AG04449 (cell line): ENCODE measurements around the gene ELF1.

Experiments used
- CTCF ChIA-PET: fragments of 350-600 bp; formaldehyde crosslinking; extraction: SDS; loops from one replicate; lab custom pipeline; 2021; ENCODE audit warnings: antibody characterized with exemption; lab: Yijun Ruan, JAX
- POLR2A ChIA-PET: fragments of 400-600, 350-600 bp; formaldehyde crosslinking; extraction: SDS; loops from one replicate; lab custom pipeline; 2020; ENCODE audit warnings: antibody characterized with exemption, inconsistent platforms; lab: Yijun Ruan, JAX
- DNase-seq: peaks from one replicate; pipeline ENCODE4 v3.0.0-alpha.2; 2010; ENCODE audit warnings: low read depth, low spot score
- H3K4me3 ChIP-seq: 2 replicates; pipeline ENCODE4 v1.5.1; 2011; ENCODE audit warnings: low read depth, mild to moderate bottlenecking, control low read depth, low read length
- CTCF ChIP-seq: IDR thresholded peaks from one replicate; pipeline ENCODE4 v1.5.1; 2011; ENCODE audit warnings: mild to moderate bottlenecking, moderate library complexity, low read length, control low read depth, inconsistent platforms; ENCODE audit not compliant: insufficient read depth; ENCODE audit errors: missing control alignments

Gene ELF1

GRCh38 chr13:40968416-40969000 is 50.6 kb downstream of the ELF1 start:
- no peak overlapping the region for H3K4me3 ChIP-seq
- no peak for DNase-seq
- ChIA-PET POLR2A (no interaction called here), CTCF (no interaction called here)
- no peak for TF ChIP-seq CTCF

GRCh38 chr13:40966298-40966697 is 52.8 kb downstream of the ELF1 start:
- ChIA-PET CTCF (no interaction called here), POLR2A (no interaction called here)
- H3K4me3 ChIP-seq = no peak overlapping the region
- DNase-seq = no peak
- TF ChIP-seq CTCF = no peak

DNA sequence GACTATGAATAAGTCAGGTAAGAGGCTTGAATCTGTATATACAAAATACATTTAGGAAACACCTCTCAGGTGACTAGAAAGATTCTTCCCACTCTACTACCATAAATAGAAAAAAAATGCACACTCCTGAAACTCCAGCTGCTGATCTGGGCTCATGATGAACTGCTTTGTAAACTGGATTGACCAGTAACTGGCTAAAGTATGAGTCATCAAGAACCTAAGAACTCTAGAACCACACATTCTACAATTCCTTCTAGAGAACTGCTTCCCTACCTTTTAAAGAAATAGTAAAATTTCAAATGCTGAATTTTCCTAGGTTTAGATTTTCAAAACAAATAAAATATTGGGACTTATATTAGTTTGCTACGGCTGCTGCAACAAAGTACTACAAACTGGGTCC is 55.2 kb downstream of the ELF1 start:
- TF ChIP-seq CTCF = no peak
- CTCF ChIA-PET = no interaction called here
- POLR2A ChIA-PET = no interaction called here
- H3K4me3 ChIP-seq = no peak overlapping the region
- no peak for DNase-seq

- no peak for TF ChIP-seq CTCF
- no peak for DNase-seq
- ChIA-PET POLR2A (no interaction called here), CTCF (no interaction called here)
- no peak overlapping the region for H3K4me3 ChIP-seq
Measured at GRCh38 chr13:40961826-40962225, 57.3 kb downstream of the ELF1 start.

DNA sequence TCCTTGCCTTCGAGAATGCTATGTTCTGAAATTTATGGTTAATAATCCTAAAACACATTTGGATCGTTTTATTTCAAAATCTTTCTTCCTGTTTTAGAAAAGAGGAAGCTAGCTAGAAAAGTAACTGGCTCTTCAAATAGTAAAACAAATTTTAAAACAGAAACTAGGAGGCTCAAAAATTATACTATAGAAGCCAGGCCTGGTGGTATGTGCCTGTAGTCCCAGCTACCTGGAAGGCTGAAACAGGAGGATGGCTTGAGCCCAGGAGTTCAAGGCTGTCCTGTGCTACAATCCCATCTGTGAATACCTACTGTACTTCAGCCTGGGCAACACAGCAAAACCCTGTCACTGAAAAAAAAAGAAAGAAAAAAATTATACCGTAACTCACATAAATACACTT is 57.9 kb downstream of the ELF1 start:
- no peak overlapping the region for H3K4me3 ChIP-seq
- no peak for TF ChIP-seq CTCF
- no peak for DNase-seq
- ChIA-PET POLR2A (no interaction called here), CTCF (no interaction called here)

- ChIA-PET POLR2A (no interaction called here), CTCF (no interaction called here)
- no peak for TF ChIP-seq CTCF
- no peak for DNase-seq
- H3K4me3 ChIP-seq = no peak overlapping the region
Measured at GRCh38 chr13:40960716-40961115, 58.4 kb downstream of the ELF1 start.
